ENCODE data around the gene ANP32A. TPM values are rescaled to one million over a fixed set of nuclear protein-coding genes. Genes with fewer than 3 reads are reported as not detected.

ANP32A gene
- total and polyA plus RNA-seq, 2 donors (not counting 1 experiment from before 2014, with no cell fraction given): 47.7 to 53.1 TPM

- no peak for TF ChIP-seq EZH2 (IDR thresholded peaks at IDR 0.05; ENCODE audit: low read length, missing control alignments)
- TF ChIP-seq CTCF (conservative IDR thresholded peaks at IDR 0.05 in 1 of 2, IDR thresholded peaks at IDR 0.05 in 1 of 2; ENCODE audit: low read depth in 1 of 2, low read length in 2 of 2): no peak
- peak in 1 of 2 donors; percentile 15 for DNase-seq (ENCODE audit: low read depth in 2 of 2)
- Histone ChIP-seq H3K79me2 (ENCODE audit: control insufficient read depth, insufficient read depth, low read length) (peaks cover 43% of the 10 kb centered on the region), H2AFZ (ENCODE audit: low read length) (no peak overlapping the region), H3K4me2 (ENCODE audit: extremely low read depth, insufficient read depth, low read length) (peak overlapping the region; percentile 46), H3K9ac (ENCODE audit: insufficient read depth, low read length) (no peak overlapping the region), H3K4me3 (replicated peaks in 1 of 4; ENCODE audit: control extremely low read depth in 1 of 4, insufficient read depth in 1 of 4, low read depth in 3 of 4, low read length in 4 of 4) (peak overlapping the region in 1 of 4 experiments; percentile 22), H4K20me1 (ENCODE audit: control insufficient read depth, extremely low read depth, insufficient read depth, low read length) (no peaks in the 10 kb centered on the region), H3K27me3 (ENCODE audit: control insufficient read depth, insufficient read depth, low read length) (no peaks in the 10 kb centered on the region), H3K27ac (ENCODE audit: insufficient read depth, low read length) (no peak overlapping the region), H3K4me1 (ENCODE audit: control insufficient read depth, extremely low read depth, insufficient read depth, low read length) (peaks cover 7% of the 10 kb centered on the region), H3K36me3 (ENCODE audit: control insufficient read depth, insufficient read depth, low read length) (no peaks in the 10 kb centered on the region), H3K9me3 (ENCODE audit: control insufficient read depth, insufficient read depth, low read depth, low read length) (no peaks in the 10 kb centered on the region)
These were observed 25.8 kb downstream of the ANP32A start for GRCh38 chr15:68794863-68795262.

DNA sequence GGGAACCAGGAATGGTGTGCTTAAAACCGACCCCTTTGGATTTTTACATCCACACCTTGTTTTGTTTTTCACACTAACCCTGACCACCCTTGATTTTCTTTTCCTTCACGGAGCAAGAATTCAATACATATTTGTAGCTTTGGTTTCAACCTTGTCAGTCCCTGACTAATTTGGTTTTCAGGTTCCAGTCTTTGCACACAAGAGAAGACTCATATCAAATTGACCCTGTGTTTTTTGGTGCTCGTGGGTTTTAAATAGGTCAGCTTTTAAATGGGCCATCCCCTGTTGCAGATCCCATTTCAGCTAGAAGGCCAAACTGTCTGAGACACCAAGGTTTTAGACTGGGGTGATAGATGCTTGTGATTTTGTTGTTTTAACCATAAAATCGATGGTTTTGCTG is 26.4 kb downstream of the ANP32A start:
- no peak overlapping the region for H3K4me3 ChIP-seq (replicated peaks in 1 of 4; ENCODE audit: control extremely low read depth in 1 of 4, insufficient read depth in 1 of 4, low read depth in 3 of 4, low read length in 4 of 4)
- no peak overlapping the region for H3K9ac ChIP-seq (ENCODE audit: insufficient read depth, low read length)
- H3K27ac ChIP-seq (ENCODE audit: insufficient read depth, low read length): no peak overlapping the region
- no peaks in the 10 kb centered on the region for H4K20me1 ChIP-seq (ENCODE audit: control insufficient read depth, extremely low read depth, insufficient read depth, low read length)
- H3K36me3 ChIP-seq (ENCODE audit: control insufficient read depth, insufficient read depth, low read length): no peaks in the 10 kb centered on the region
- H3K79me2 ChIP-seq (ENCODE audit: control insufficient read depth, insufficient read depth, low read length): peaks cover 44% of the 10 kb centered on the region
- H3K4me2 ChIP-seq (ENCODE audit: extremely low read depth, insufficient read depth, low read length): no peak overlapping the region
- H3K4me1 ChIP-seq (ENCODE audit: control insufficient read depth, extremely low read depth, insufficient read depth, low read length): peaks cover 7% of the 10 kb centered on the region
- H2AFZ ChIP-seq (ENCODE audit: low read length): no peak overlapping the region
- no peaks in the 10 kb centered on the region for H3K9me3 ChIP-seq (ENCODE audit: control insufficient read depth, insufficient read depth, low read depth, low read length)
- DNase-seq (ENCODE audit: low read depth in 2 of 2): no peak
- no peaks in the 10 kb centered on the region for H3K27me3 ChIP-seq (ENCODE audit: control insufficient read depth, insufficient read depth, low read length)
- TF ChIP-seq EZH2 (IDR thresholded peaks at IDR 0.05; ENCODE audit: low read length, missing control alignments) (no peak), CTCF (conservative IDR thresholded peaks at IDR 0.05 in 1 of 2, IDR thresholded peaks at IDR 0.05 in 1 of 2; ENCODE audit: low read depth in 1 of 2, low read length in 2 of 2) (no peak)

DNA sequence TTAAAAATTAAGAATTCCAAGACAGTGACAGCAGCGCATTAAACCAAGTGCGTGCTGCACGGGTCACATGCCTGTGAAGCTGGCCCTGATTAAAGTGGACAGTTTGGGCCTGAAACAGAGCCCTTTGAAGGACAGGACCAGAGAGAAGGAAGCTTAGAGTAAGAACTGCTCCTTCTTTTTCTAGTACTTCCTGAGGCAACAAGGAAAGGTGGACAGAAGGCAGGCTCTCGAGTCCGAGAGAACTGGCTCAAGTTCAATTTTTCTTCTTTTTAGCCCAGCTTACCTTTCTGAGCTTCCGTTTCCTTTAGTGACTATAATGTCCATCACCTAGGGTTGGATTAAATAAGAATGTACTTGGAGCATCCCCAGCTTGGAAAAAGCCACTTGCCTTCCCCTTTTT is 26.9 kb downstream of the ANP32A start:
- Histone ChIP-seq H3K27ac (ENCODE audit: insufficient read depth, low read length) (no peak overlapping the region), H3K4me3 (replicated peaks in 1 of 4; ENCODE audit: control extremely low read depth in 1 of 4, insufficient read depth in 1 of 4, low read depth in 3 of 4, low read length in 4 of 4) (no peak overlapping the region), H4K20me1 (ENCODE audit: control insufficient read depth, extremely low read depth, insufficient read depth, low read length) (no peaks in the 10 kb centered on the region), H2AFZ (ENCODE audit: low read length) (no peak overlapping the region), H3K4me2 (ENCODE audit: extremely low read depth, insufficient read depth, low read length) (no peak overlapping the region), H3K36me3 (ENCODE audit: control insufficient read depth, insufficient read depth, low read length) (no peaks in the 10 kb centered on the region), H3K4me1 (ENCODE audit: control insufficient read depth, extremely low read depth, insufficient read depth, low read length) (peaks cover 7% of the 10 kb centered on the region), H3K9me3 (ENCODE audit: control insufficient read depth, insufficient read depth, low read depth, low read length) (no peaks in the 10 kb centered on the region), H3K9ac (ENCODE audit: insufficient read depth, low read length) (no peak overlapping the region), H3K27me3 (ENCODE audit: control insufficient read depth, insufficient read depth, low read length) (no peaks in the 10 kb centered on the region), H3K79me2 (ENCODE audit: control insufficient read depth, insufficient read depth, low read length) (peaks cover 44% of the 10 kb centered on the region)
- DNase-seq (ENCODE audit: low read depth in 2 of 2): no peak
- TF ChIP-seq EZH2 (IDR thresholded peaks at IDR 0.05; ENCODE audit: low read length, missing control alignments) (no peak), CTCF (conservative IDR thresholded peaks at IDR 0.05 in 1 of 2, IDR thresholded peaks at IDR 0.05 in 1 of 2; ENCODE audit: low read depth in 1 of 2, low read length in 2 of 2) (no peak)
